Left renal pelvis (tissue), 4 donors: ENCODE data around the gene MAP7D1. TPM values are rescaled to one million over a fixed set of nuclear protein-coding genes. Genes with fewer than 3 reads are reported as not detected.
"Not testable (repeated sequence)": the region's sequence is repeated elsewhere in the genome, so short reads cannot be mapped to it uniquely, and the experiment has no call there.

ENCODE experiments used
- DNase-seq, 4 donors: peaks; one replicate each; pipeline ENCODE4 v3.0.0-alpha.2; 2013; ENCODE audit warnings: low read depth in 4 of 4, low spot score in 3 of 4
- polyA plus RNA-seq, 4 donors: library from polyadenylated mRNA; unstranded; fragments of 120-200 nt; gene quantifications; one replicate each; pipeline ENCODE4 v1.2.1, GENCODE V29; 2013; ENCODE audit not compliant: insufficient read length in 4 of 4

Gene MAP7D1
- polyA plus RNA-seq, 4 donors = 57.1 to 83.7 (median 63.3) TPM

DNA sequence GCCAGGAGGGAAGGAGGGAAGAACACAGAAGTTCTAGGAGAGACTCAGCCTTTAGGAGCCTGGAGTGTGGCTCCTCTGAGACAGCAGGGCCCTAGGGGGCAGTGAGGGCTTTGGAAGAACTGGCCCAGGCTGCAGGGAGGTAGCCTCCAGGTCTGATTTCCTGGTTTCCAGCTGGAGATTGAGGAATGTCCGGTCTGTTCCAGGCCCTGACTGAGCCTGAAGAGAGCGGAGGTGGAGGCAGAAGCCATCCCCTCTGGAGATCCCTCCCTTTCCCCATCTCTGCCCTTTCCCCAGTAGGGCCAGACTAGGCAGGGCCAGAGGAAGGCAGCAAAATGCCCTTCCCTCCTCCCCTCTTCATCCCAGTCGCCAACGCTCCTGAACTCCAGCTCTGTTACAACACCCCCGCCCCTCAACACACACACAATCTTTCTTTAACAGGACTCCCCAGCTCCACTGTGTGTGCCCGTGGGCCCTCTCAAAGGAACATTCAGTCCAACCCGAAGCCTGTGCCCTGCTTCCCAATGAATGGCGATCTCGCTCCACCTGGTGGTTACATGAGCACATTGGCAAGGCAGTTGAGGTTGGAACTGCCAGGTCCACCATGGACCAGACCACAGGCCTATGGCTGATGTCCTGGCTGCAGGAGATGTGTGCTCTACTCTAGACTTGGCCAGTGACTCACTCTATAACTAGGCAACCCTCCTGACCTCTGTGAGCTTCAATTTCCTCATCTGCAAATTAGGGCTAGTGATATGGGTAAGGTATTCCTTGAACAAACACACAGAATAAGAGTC, 32.0 kb downstream of the MAP7D1 start:
- peak; percentile 47 to 77 (median 64) for DNase-seq

DNA sequence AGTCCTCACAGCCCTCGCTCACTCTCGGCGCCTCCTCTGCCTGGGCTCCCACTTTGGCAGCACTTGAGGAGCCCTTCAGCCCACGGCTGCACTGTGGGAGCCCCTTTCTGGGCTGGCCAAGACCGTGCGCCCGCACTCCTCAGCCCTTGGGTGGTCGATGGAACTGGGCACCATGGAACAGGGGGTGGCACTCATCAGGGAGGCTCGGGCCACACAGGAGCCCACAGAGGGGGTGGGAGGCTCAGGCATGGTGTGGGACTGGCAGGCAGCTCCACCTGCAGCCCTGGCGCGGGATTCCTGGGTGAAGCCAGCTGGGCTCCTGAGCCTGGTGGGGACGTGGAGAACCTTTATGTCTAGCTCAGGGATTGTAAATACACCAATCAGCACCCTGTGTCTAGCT, 40.8 kb downstream of the MAP7D1 start:
- DNase-seq = not testable (repeated sequence)

DNA sequence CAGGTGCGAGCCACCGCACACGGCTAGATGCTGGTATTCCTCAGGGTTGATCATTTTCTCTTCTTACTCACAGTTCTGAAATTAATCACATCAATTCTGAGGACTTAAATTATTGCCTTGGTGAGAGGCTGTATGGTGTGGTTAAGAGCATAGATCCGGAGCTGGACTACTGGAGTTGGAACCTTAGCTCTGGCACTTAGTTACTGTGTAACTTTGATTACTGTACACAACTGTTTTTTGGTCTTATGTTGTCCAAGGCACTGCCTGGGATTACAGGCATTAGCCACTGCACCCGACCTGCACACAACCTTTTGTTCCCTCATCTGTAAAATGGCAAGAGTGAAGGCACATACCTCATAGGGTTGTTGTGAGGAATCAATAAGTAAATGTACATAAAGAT, 42.7 kb downstream of the MAP7D1 start:
- DNase-seq = no peak

DNA sequence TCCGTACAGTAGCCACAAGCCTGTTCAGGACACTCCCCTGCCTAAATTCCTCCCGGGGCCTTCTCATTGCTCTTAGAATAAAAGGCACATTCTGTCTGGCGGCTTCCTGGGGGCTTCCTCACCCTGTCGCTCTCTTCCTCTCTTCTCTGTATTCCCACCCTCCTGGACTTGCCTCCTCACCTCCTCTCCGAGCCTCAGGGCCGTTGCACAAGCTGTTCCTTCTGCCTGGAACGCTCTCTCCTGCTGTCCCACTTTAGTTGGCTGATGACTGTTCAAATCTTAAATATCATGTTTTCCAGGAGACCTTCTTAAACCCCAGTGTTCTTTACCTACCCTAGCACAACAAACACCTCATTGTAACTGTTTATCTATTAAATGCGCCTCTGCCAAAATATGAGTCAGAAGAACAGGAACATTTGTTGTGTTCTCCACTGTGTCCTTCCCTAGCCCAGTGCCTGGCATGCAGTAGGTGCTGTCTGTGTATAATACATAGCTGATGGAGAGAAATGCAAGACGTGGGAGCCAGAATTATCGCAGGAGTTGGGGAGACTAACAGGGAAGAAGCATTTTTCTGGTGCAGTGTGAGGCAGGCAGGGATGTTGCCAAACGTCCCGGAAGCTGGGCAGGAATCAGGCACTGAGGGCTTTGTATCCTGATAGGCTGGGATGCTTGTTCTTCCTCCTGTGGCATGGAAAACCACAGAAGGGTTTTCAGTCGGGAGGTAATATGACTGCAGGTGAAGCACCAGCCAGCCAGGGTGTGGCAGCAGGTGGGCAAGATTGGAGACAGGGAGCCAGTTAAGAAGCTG, 44.2 kb downstream of the MAP7D1 start:
- no peak for DNase-seq

DNA sequence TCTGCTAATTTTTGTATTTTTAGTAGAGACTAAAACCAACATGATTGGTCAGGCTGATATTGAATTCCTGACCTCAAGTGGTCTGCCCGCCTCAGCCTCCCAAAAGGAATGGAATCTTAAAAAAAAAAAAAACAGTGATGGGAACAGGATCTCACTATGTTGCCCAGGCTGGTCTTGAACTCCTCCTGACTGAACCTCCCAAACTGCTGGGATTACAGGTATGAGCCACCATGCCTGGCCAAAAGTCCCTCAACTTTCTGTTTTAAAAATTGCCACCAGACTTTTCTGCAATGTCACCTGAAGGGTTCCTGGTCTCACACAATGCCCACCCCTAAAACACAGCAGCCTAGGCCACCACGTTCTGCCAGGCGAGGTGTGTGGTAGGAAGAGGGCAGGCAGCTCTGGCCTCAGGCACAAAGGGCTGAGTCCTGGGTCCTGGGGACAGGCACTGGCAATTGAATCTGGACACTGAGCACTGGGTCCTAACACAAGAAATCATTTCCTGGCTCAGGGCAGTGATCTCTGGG, 47.1 kb downstream of the MAP7D1 start:
- no peak for DNase-seq

- DNase-seq = no peak
These were observed 47.8 kb downstream of the MAP7D1 start for GRCh38 chr1:36203554-36204346.

DNA sequence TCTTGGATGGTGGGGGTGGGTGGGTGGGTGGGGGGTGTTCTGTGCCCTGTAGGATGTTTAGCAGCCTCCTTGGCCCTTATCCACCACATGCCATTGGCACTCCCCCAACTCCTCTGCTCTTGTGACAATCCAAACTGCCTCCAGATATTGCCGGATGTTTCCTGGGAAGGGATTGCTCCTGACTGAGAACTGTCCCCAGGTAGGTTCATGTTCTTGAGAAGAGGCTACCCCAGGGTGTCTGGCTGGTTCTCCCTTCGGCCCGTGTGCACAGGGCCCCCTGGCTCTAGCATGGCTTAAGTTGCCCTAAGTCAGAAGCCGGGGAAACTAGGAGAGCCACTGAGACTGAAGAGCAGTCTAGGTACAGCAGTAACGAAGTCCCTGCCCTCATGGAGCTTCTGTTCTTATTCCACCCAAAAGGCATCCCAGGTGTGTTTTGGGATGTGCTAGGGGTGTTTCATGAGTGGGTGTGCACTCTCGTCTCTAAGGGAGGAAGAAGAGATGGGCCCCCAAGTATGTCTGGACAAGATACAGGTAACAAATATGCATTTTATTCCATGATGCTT, 48.5 kb downstream of the MAP7D1 start:
- DNase-seq = no peak

- no peak for DNase-seq
These were observed 50.4 kb downstream of the MAP7D1 start for GRCh38 chr1:36206323-36206858.

- no peak for DNase-seq
These were observed 51.4 kb downstream of the MAP7D1 start for GRCh38 chr1:36207339-36207738.

DNA sequence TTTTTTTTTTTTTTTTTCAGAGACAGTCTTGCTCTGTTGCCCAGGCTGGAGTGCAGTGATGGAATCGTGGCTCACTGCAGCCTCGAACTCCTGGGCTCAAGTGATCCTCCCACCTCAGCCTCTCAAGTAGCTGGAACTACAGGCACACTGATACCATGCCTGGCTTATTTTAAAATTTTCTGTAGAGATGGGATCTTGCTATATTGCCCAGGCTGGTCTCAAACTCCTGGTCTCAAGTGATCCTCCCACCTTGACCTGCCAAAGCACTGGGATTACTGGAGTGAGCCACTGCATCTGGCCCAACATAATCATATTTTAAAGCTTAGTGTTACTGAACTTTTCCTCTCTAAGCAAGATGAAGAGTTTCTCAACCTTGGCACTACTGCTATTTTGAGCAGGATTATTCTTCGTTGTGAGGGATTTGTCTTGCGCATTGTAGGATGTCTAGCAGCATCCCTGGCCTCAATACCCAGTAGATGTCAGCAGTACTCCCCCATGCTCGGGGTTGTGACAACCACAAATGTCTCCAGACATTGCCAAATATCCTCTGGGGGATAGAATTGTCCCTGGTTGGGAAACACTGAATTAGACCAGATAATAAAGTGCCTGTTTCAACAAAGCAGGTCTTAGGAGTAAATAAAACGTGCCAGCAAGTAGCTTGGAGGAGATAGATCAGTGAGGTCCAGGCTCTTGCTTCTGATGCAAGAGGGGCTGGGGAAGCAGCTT, 53.2 kb downstream of the MAP7D1 start:
- DNase-seq = no peak

- no peak for DNase-seq
These were observed 55.3 kb downstream of the MAP7D1 start for GRCh38 chr1:36211307-36211706.

- no peak for DNase-seq
These were observed 55.9 kb downstream of the MAP7D1 start for GRCh38 chr1:36211841-36212240.

DNA sequence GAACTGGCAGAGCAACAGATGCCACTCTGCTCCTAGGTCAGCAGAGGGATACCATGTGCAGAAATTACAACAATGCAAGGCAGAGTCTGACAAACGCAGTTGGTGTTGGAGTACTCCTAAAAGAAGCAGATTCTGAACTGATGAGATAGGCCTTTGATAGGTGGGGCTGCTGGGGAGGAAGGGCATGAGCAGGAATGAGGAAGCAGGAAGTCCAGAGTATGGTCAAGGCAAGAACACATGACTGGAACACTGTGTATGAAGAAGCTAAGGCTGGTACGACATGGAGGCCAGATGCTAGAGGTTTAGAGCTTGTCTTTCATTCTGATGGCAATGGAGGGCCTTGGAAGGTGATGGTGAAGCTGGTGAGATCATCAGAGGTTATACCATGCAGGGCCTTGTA, 56.8 kb downstream of the MAP7D1 start:
- no peak for DNase-seq

DNA sequence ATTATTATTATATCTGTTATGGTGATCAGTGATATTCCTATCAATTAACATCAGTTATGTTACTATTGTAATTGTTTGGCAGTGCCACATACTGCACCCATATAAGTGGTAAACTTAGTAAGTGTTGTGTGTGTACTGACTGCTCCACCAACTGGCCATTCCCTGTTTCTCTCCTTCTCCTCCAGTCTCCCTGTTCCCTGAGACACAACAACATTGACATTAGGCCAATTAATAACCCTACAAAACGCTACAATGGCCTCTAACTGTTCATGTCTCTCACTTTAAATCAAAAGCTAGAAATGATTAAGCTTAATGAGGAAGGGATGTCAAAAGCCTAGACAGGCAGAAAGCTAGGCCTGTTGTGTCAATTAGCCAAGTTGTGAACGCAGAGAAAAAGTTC, 61.7 kb downstream of the MAP7D1 start:
- DNase-seq = no peak

DNA sequence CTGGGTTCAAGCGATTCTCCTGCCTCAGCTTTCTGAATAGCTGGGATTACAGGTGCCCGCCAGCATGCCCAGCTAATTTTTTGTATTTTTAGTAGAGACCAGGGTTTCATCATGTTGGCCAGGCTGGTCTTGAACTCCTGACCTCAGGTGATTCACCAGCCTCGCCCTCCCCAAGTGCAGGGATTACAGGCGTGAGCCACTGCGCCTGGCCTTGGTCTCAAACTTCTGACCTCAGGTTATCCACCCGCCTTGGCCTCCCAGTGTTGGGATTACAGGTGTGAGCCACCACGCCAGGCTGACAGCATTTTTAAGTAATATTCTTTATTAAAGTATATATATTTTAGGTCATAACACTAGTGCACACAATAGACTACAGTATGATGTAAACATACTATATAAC, 65.9 kb downstream of the MAP7D1 start:
- not testable (repeated sequence) for DNase-seq

DNA sequence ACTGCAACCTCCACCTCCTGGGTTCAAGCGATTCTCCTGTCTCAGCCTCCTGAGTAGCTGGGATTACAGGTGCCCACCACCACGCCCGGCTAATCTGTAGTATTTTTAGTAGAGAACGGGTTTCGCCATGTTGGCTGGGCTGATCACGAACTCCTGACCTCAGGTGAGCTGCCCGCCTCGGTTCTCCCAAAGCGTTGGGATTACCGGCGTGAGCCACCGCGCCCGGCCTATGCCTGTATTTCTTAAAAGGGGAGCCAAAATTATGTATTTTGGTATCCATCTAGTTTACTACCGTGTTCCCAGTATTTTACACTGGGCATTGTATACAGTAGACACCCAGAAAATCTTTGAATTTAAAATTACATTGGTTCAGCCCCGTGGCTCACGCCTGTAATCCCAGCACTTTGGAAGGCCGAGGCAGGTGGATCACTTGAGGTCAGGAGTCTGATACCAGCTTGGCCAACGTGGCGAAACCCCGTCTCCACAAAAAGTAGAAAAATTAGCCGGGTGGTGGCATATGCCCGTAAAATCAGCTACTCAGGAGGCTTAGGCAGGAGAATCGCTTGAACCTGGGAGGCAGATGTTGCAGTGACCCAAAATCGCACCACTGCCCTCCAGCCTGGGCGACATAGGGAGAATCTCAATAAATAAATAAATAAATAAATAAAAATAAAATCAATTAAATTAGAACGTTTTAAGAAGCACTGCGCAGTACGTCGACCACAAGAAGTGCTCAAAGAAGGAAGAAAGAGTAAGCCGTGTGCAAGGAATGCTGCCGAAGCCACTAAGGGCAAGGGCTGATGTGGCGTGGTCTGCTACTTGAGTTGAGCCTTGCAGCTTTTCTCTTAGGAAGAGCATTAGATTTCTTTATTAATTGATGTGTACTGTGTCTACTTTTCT, 66.8 kb downstream of the MAP7D1 start:
- no peak for DNase-seq

GRCh38 chr1:36223381-36223995, 67.5 kb downstream of the MAP7D1 start:
- peak; percentile 26 to 45 (median 42) for DNase-seq

GRCh38 chr1:36223996-36224536, 68.1 kb downstream of the MAP7D1 start, which contains the start of gene THRAP3:
THRAP3 (plus strand) TSS chr1:36224443; CDS start chr1:36282564, 58,121 bp downstream.
- peak; percentile 97 to 99 (median 98) for DNase-seq
